ENCODE data around the gene PHETA1. TPM values are rescaled to one million over a fixed set of nuclear protein-coding genes. Genes with fewer than 3 reads are reported as not detected.

The PHETA1 gene
- polyA plus RNA-seq (ENCODE audit: insufficient read length), result 10.0 TPM
- long read RNA-seq, donor 1, result 0 reads
- long read RNA-seq, donor 2, result 0 reads
- long read RNA-seq, donor 3, result 0 reads
- long read RNA-seq, donor 4, result 0 reads
- long read RNA-seq, donor 5, partial matches to known transcripts, result 0 of 5 reads
- long read RNA-seq, donor 5, other reads (novel, unspliced or antisense), result 5 of 5 reads
- long read RNA-seq, donor 6, result 0 reads
- long read RNA-seq, donor 7, partial matches to known transcripts, result 7 of 7 reads
- long read RNA-seq, donor 7, other reads (novel, unspliced or antisense), result 0 of 7 reads
- long read RNA-seq, donor 8, result 0 reads

GRCh38 chr12:111368788-111369495, at the start of gene PHETA1:
PHETA1 (minus strand) TSS chr12:111369095; CDS start chr12:111363427, 5,668 bp downstream.
- DNase-seq, result peak; percentile 88

- DNase-seq, result no peak
Measured at GRCh38 chr12:111418594-111418880, 49.6 kb upstream of the PHETA1 start.

GRCh38 chr12:111417784-111418593, 49.1 kb upstream of the PHETA1 start:
- no peak for DNase-seq

GRCh38 chr12:111417290-111417689, 48.4 kb upstream of the PHETA1 start:
- no peak for DNase-seq

- no peak for DNase-seq
Measured at GRCh38 chr12:111414711-111415252, 45.9 kb upstream of the PHETA1 start.

- no peak for DNase-seq
Measured at GRCh38 chr12:111413442-111414086, 44.7 kb upstream of the PHETA1 start.

- DNase-seq, result no peak
Measured at GRCh38 chr12:111412830-111413441, 44.0 kb upstream of the PHETA1 start.

GRCh38 chr12:111412007-111412829, 43.3 kb upstream of the PHETA1 start:
- DNase-seq, result no peak

GRCh38 chr12:111411185-111411764, 42.4 kb upstream of the PHETA1 start:
- no peak for DNase-seq

- DNase-seq, result no peak
Measured at GRCh38 chr12:111410431-111411184, 41.7 kb upstream of the PHETA1 start.

GRCh38 chr12:111409780-111410430, 41.0 kb upstream of the PHETA1 start:
- DNase-seq, result no peak

GRCh38 chr12:111409403-111409779, 40.5 kb upstream of the PHETA1 start:
- DNase-seq, result no peak

- no peak for DNase-seq
Measured at GRCh38 chr12:111408686-111409402, 39.9 kb upstream of the PHETA1 start.

GRCh38 chr12:111408116-111408440, 39.2 kb upstream of the PHETA1 start:
- DNase-seq, result no peak

- DNase-seq, result no peak
Measured at GRCh38 chr12:111407377-111408115, 38.7 kb upstream of the PHETA1 start.

GRCh38 chr12:111406474-111407376, 37.8 kb upstream of the PHETA1 start:
- no peak for DNase-seq
